GM18867 (cell line): Measurements from ENCODE around the gene TCFL5.
"Not testable (repeated sequence)": the region's sequence is repeated elsewhere in the genome, so short reads cannot be mapped to it uniquely, and the experiment has no call there.

ENCODE experiments used
- ATAC-seq: cut with Tn5 transposase; IDR thresholded peaks from one replicate; pipeline ENCODE4 v1.9.1; 2021; ENCODE audit warnings: mild to moderate bottlenecking, moderate library complexity; ENCODE audit not compliant: unreplicated experiment

The TCFL5 gene

DNA sequence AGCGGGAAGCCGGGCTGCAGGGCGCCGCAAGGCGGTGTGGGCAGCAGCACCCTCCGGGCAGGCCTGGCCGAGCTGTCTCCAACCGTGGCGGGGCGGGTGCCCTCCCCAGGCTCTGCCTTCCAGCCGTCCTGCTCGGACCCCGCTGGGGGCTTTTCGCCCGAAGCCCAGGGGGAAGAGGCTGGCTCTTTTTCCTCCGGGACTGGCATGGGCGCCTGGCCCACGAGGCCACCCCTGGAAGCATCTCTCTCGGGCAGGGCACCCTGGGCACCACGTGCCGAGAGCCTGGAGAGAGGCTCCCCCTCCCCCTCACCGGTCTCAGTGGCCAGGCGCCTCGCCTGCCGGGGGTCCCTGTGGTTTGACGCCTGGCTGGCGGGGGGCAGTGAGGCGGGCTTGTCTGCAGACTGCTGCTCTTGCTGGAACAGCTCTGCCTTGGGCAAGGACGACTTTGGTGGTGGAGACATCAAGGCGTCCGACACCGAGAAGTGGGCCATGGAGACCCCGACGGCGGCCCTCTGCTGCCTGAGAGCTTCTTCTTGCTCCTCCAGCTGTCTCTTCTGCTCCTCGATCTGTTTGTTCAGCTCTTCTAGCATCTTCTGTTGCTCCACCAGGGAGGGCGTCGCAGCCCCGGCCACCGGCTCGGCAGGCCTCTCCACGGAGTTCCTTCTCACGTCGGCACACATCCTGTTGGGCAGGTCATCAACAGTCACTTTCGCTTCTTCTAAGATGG is 19.5 kb upstream of the TCFL5 start:
- no peak for ATAC-seq

DNA sequence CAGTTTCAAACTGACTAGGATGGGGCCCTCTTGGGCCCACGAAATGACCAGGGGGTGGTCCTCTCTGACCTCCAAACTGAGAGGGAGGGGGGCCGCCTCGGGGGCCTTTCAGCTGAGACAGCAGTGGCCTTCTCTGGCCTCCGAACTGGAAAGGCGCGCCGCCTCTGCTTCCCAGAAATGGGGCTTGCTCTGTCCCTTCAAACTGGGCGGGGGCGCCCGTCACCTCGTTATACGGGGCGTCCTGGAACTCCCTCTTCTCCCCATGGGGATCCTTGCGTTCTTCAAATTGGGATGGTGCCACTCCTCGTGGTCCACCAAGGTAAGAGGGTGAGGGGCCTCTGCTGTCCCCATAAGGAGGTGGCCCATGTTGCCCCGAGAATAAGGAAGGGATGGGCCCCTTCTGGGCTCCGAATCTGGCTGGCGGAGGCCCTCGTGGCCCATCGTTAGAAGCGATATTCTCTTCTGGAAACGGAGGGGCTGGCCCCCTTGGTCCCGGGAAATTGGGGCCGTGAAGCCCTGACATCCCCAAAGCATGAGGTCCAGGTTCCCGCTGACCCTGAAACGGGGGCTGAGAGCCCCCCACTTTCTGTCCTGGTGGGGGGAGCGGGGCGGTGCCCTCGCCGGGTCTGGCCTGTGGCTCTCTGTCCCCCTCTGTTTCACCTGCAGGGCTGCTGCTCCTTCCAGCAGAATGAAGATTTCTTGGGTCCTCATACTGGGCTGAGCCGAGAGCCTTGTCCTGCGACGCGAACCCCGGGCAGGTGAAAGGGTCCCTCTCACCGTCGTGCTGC is 18.7 kb upstream of the TCFL5 start:
- ATAC-seq = no peak

DNA sequence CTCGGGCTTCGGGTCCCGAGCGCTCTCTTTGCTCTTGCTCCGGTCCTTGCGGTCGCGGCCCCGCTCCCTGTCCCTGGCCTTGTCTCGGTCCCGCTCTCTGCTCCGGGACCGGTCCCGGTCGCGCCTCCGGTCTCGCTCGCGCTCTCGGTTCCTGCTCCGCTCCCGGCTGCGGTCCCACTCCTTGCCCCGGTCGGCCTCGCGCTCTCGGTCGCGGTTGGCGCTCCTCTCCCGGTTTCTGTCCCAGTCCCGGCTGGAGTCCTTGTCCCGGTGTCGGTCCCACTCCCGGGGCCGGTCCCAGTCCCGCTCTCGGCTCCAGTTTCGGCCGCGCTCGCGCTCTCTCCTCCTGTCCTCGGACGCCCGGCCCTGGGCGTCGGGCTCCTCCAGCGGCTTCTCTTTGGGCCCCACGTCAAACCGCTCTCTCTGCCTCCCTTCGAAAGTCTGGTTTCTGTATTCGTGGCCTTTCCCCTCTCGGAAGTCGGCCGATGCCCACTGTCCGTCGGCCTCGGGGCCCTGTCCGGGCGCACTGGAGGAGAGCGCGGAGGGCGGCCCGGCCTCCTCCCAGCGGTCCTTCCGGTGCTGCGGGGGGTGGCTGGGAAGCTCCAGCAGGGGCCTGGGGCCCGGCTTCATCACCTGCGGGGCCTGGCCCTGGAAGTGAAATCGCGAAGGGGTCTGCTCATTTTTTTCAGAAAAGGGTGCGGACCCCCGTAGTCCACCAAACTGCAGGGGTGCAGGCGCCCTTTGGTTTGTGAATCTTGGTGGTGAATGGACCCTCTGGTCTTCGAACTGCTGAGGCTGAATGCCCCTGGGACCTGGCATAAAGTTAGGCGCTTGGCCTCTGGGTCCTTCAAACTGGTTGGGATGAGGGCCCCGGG is 17.9 kb upstream of the TCFL5 start:
- no peak for ATAC-seq

DNA sequence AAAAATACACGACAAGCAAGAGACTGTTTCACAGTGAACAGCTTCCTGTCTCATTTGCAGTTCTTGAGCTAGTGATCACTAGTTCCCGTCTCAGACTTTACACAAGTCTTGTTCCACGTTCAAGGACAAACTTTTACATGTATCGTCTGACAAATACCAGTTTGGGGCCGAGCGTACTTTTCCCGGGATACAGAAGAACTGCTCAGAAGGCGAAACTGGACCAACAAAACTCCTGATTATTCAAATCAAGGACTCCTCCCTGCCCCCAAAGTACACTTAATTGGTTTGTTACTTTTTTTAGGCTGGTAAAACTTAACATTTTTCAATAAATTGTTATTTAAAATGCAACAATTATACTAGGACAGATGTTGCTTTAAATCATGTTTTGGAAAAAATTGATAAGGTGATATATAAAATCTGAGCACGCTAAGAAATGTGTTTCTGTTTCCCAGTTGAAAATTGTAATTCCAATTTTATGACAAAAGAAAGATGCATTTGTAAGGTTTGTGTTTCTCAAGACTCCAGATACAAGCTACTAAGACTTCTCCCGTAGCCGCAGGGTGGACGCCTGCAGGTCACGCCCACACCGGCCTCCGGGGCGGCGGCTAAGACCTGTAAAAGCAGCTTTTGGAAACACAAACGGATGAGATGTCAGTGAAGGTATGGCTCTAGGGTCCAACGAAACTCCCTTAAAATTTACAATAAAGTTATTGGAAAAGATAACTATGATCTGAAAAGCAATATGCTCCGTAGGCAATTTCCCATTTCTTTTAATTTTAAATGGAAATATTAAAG is 16.8 kb upstream of the TCFL5 start:
- ATAC-seq = no peak

DNA sequence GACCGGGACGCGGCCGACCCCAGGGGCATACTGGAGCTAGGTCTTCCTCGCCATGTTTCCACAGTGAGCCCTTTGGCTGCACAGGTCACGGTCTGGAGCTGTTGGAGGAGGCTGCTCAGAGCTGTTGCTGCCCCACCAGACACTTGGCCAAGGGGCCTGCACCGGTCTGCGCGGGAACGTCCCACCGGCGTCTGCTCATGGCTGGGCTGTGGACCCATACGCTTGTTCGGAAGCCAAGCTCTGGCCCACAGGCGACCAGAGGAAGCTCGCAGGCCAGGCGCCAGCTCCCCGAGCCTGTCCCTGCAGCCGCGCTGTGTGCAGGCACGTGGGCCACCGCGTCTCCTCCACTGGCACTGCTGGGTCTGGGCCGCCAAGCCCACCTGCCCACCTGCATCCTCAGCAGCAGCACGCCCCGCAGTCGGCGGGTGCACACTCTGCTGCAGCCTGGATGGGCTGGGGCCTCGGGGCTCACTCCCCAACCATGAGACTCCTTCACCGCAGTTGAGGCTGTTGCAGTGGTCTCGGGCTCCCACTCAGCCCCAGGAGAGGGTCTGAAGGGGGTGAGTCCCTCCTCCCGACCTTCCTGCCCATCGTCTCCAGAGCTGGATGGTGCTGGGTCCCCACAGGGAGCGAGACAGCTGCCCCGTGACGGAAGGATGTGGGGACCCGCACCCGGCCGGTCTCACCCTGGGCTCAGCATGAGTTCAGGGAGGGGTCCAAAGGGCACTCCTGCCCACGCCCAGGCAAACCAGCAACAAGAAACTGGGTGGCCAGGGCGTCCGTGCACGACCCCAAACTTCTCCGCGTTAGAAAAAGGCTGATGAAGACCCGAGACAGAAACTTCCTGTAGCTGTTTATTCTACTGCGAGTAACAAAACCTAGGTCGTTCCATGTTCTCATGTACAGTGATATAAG is 15.5 kb upstream of the TCFL5 start:
- ATAC-seq = no peak

DNA sequence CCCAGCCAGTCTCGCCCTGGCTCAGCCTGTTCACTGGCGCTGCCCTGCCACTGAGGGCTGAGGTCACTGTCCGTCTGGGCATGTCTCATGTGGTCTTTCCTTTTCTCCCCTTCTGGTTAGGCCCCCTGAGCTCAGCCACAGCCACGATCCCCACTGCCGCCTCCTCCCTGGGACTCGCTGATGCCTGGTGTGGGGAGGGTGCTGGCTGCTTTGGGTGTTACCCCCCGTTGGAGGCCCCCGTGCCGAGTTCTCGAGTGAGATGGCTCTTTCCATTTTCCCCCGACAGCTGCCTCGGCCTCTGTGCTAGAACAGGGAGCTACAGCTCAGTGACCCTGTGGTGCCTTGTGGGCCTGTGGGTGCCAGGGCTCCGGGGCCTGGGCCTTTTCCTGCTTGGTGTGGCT is 14.9 kb upstream of the TCFL5 start:
- ATAC-seq = no peak

DNA sequence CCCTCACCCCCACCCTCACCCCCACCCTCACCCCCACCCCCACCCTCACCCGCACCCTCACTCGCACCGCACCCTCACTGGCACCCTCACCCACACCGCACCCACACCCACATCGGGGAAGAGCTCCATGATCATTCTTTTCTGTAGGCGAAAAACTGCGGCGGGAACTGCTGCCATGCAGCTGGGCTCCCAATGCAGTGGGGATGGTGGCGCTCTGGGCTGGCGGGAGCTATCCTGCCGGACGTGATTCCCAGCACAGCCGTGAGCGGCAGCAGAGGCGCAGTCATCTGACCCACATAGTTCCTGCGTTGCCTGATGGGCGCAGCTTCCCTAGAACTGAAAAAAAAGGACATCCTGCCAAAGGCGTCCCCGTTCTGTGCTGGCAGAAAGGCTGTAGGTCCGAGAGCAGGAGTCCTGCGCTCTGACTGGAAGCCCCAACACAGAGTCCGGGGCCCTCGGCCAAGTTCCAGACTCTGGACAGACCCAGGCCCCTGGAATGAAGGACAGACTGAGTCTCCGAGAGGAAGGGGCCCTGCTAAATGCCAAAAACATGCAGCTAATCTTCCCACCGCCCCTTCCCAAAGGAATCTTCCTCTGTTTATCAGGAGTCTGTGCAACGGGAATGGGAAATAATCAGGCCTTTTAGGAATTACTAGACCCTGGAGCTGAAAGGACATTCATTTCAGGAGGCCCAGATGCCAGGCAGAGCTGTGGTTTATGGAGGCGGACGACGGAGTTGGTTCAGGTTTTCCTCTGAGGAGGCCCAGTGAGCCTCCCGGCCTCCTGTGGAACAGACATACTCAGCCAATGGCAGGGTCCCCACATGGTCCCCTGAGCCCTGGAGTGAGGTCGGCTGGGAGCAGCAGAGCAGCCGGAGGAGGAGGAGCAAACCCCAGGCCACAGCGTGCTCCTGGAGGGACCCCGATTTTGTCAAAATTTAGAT is 14.1 kb upstream of the TCFL5 start:
- ATAC-seq = no peak

DNA sequence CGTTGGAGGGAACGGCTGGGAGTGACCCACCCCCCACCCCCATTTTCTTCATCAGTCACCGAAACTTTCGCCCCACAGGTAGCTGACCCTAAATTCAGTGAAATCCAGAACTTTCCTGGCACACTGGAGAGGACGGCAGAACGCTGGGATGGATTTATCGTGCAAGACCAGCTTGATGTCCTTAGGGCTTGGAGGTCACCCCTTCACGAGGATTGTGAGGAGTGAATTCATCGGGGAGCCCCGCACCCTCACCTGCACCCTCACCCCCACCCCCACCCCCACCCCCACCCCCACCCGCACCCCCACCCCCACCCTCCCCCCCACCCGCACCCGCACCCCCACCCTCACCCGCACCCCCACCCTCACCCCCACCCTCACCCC is 13.3 kb upstream of the TCFL5 start:
- ATAC-seq = no peak

DNA sequence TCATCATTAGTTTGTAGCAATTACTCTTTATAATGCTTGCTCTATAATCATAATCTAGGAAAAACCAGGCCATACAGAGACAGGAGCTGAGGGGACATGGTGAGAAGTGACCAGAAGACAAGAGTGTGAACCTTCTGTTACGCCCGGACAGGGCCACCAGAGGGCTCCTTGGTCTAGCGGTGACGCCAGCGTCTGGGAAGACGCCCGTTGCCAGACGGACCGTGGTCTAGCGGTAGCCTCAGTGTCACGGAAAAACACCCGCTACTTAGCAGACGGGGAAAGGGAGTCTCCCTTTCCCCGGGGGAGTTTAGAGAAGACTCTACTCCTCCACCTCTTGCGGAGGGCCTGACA is 12.0 kb upstream of the TCFL5 start:
- ATAC-seq = not testable (repeated sequence)

DNA sequence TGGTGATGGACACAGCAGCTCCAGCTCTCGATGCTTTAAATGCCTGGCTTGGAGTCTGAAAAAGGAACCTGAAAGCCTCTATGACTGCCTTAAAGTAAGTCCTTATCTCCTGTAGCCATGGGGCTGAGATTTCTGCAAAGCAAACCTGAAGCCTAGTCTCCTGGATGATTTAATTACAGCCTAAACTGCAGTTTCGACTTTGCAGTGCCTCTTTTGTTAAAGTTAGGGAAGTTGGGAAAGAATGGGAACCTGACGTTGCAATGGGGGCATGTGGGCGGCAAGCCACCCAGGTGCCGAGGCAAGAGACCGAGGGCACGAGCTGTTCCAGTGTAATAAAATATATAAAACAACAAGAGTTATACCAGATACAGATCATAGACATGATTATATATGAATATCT is 11.7 kb upstream of the TCFL5 start:
- no peak for ATAC-seq

DNA sequence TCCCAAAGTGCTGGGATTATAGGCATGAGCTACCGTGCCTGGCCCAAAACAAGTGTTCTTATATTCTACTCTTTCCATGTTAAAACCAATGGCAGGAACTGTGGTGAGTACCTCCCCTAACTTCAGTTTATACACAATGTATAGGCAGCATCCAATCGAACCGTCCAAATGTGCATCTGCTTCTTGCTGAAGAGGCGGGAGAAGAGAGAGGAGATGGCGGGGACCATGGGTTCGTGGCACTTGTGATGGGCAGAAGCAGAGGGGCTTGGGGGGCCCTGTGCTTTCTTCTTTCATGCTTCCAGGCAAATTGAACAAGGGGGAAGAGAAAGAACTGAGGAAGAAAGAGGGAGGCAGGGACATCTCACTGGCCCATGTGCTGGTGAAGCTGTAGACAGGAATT is 11.2 kb upstream of the TCFL5 start:
- ATAC-seq = no peak

DNA sequence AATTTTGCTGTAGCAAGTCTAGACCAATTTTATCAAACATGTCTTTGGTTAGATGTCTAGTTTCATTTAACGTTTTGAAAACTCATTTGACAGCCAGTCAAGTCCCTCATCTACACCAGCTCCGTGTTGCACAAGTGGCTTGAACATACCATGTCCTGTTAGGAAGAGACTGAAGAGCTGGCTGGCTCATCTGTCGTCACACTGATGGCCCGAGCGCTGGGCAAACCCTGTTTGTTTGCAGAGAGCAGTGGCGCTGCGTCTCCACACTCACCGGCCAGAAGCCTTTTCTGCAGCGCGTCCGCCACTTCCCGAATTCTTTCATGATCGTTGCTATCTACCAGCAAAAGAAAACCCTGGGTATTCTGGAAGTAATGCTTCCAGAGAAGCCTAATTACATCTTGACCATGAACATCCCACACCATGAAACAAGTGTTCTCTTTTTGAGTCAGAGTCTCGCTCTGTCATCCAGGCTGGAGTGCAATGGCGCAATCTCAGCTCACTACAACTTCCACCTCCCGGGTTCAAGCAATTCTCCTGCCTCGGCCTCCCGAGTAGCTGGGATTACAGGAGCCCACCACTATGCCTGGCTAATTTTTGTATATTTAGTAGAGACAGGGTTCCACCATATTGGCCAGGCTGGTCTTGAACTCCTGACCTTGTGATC is 10.7 kb upstream of the TCFL5 start:
- no peak for ATAC-seq

DNA sequence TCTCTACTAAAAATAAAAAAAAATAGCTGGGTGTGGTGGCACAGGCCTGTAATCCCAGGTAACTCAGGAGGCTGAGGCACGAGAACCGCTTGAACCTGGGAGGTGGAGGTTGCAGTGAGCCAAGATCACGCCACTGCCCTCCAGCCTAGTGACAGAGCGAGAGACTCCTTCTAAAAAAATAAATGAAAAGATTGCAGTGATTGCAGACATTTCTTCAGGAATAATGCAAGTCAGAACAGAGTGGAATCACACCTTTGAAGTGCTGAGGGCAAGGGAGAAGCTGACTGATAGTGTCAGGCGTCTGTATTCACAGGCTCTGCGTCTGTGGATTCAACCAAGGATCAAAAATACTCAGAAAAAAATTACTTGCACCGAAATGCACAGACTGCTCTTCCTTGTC is 2.6 kb upstream of the TCFL5 start:
- no peak for ATAC-seq

DNA sequence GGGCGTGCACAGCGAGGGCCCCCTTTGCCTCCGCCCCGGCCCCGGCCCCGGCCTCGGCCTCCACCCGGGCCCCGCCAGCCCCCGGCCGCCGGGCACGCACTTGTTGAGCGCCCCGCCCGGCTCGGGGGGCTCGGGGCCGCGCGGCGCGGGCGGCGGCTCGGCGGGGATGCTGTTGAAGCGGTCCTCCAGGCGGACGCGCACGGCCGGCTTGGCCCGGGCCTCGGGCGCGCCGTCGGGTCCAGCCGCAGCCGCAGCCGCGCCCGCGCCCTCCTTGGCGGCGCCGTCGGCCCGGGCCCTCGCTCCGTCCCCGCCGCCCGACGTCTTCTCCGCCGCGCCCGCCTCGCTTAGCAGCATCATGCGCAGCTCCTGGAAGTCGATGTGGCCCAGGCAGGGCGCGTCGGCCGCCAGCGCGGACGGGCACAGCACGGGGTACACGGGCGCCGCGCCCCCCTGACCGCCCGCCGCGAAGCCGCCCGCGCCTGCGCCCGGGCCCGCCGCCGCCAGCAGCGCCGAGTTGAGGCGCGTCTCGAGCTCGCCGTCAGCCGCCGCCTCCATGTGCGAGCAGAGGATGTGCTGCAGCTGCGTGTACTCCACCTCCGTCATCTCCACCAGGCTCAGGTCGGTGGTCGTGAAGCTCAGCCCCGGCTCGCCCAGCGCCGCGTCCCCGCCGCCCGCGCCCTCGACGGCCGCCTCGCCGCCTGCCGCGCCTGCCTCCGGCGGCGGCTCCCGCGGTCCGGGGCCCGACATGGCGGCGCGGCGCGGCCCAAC is 514 bp downstream of the TCFL5 start:
- peak; percentile 44 for ATAC-seq

DNA sequence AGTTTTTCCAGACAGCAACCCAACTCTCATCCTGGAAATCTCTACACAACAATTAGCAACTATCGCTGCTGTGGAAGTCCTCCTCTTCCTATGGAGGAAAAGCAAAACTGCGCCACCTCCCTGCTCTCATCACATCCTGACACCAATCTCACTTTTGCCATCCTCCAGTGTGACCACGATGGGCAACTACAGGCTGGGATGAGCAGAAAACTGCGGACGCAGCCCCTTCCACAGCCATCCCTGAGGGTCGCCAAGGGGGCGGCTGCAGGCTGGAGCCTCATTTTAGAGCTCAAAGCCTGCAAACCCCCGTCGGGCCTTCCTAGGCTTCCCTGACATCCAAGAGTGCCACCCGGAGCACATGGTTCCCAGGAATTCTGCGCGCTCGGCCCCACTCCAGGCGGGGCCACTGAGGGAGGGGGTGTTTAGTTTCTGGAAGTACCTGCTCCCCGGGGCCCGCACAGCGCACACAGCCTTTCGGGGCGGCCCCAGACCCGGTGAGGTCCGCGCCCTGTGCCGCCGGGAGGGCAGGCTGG is 1.2 kb downstream of the TCFL5 start:
- no peak for ATAC-seq

DNA sequence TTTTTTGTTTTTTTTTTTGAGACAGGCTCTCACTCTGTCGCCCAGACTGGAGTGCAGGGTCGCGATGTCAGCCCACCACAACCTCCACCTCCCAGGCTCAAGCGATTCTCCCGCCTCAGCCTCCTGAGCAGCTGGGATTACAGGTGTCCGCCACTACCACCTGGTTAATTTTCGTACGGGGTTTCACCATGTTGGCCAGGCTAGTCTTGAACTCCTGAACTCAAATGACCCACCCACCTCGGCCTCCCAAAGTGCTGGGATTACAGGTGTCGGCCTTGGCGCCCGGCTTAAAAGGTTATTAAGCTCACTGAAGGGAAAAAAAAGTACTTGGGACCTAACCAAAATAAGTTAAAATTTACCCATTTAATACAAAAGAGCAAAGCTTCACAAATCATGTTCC is 1.9 kb downstream of the TCFL5 start:
- ATAC-seq = no peak
